NB4 (cell line): ENCODE data around the gene TCN2.

Experiments used
- CTCF ChIP-seq: IDR thresholded peaks from one replicate; pipeline ENCODE4 v1.5.1; 2012; ENCODE audit warnings: low read depth, low read length
- MAX ChIP-seq: IDR thresholded peaks from 2 replicates; pipeline ENCODE4 v1.6.1; 2011; ENCODE audit warnings: low read depth, low read length
- MYC ChIP-seq: IDR thresholded peaks from 2 replicates; pipeline ENCODE4 v1.6.1; 2011; ENCODE audit warnings: low read depth, low read length
- POLR2A ChIP-seq: IDR thresholded peaks from 2 replicates; pipeline ENCODE4 v1.6.1; 2011; ENCODE audit warnings: mild to moderate bottlenecking; ENCODE audit not compliant: insufficient read length; ENCODE audit errors: extremely low read depth

GRCh38 chr22:30565341-30565740 is 41.6 kb upstream of the TCN2 start:
- TF ChIP-seq CTCF (no peak), MAX (no peak), POLR2A (no peak), MYC (no peak)
